Subcutaneous adipose tissue (tissue), 4 donors: ENCODE results near the gene PNMT. TPM values are rescaled to one million over a fixed set of nuclear protein-coding genes. Genes with fewer than 3 reads are reported as not detected.

Experiments
- CTCF ChIP-seq: fragments of 450-650 bp; IDR thresholded peaks from one replicate; pipeline ENCODE4 v1.5.1; 2016; ENCODE audit warnings: low read depth, mild to moderate bottlenecking, control low read depth, antibody characterized with exemption, moderate library complexity
- total RNA-seq, 4 donors: library from RNA; depleted of rRNA; stranded (reverse); fragments of >200 nt; gene quantifications; one replicate each; pipeline ENCODE4 v1.1.0, GENCODE V29; 2016

Gene PNMT
- total RNA-seq, 4 donors from 2014 or later: 2.0 to 7.3 (median 4.2) TPM

- no peak for TF ChIP-seq CTCF
Measured at GRCh38 chr17:39716879-39717536, 48.8 kb downstream of the PNMT start.

- TF ChIP-seq CTCF: no peak
Measured at GRCh38 chr17:39717660-39718059, 49.4 kb downstream of the PNMT start.

DNA sequence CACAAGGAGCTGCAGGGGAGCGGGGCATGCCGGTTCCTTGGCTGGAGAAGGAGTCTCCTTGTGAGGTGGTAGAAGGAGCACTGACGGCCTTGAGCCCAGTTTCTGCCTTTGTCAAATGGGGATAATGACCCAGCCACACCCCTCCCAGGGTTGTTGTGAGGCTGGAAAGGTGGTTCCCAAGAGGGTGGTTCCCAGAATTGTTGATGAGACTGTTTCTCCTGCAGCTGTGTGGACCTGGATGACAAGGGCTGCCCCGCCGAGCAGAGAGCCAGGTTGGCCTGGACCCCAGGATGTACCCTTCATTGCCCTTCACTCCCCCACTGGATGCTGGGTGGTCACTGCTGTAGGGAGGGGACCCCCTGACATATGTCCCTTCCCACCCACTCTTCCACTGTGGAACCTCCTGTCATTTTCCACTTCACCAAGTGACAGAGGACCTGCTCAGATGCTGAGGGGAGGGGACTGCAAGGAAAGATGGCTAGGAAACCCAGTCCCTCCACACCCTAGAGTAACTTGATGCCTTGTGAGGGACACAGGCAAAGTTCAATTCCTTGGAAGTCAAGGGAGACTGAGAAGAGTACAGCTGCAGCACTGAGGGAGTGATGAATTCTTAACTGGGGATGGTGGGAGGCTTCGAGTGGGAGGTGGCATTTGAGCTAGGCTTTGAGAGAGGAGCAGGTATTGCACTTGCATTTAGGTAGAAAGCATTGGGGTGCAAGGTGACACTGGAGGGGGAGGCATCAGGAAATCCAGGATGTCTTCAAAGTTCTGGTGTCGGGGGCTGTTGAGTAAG is 51.5 kb downstream of the PNMT start:
- TF ChIP-seq CTCF: no peak

Other genes with a start within 250 kb of the PNMT start
- 10 to 100 TPM; 18.8 to 35.9 (median 20.7) TPM for gene MED1, start 217.2 kb upstream of the PNMT start, total RNA-seq
- 10 to 100 TPM; 36.0 to 54.1 (median 48.5) TPM for gene CDK12, start 207.0 kb upstream of the PNMT start, total RNA-seq
- not detected for gene NEUROD2, start 60.5 kb upstream of the PNMT start, total RNA-seq
- gene PPP1R1B, start 41.5 kb upstream of the PNMT start, total RNA-seq: 100 to 1,000 TPM in 1 of 4 donors, 10 to 100 TPM in 3; 16.3 to 100 (median 41.4) TPM
- gene STARD3, start 31.3 kb upstream of the PNMT start, total RNA-seq: 10 to 100 TPM; 39.2 to 63.9 (median 43.5) TPM
- 1 to 10 TPM in 1 of 4 donors, under 1 TPM in 2, not detected in 1; 0.33 to 6.8 (median 0.66) TPM for gene TCAP, start 3.1 kb upstream of the PNMT start, total RNA-seq
- gene PGAP3, start 19.6 kb downstream of the PNMT start, total RNA-seq: 10 to 100 TPM in 1 of 4 donors, 1 to 10 TPM in 3; 7.6 to 12.8 (median 8.0) TPM
- gene ERBB2, start 31.6 kb downstream of the PNMT start, total RNA-seq: 10 to 100 TPM in 3 of 4 donors, 1 to 10 TPM in 1; 8.5 to 13.2 (median 12.3) TPM
- gene MIEN1, start 62.1 kb downstream of the PNMT start, total RNA-seq: 10 to 100 TPM; 32.4 to 52.7 (median 46.4) TPM
- under 1 TPM in 1 of 4 donors, not detected in 3; 0.44 TPM for gene GRB7, start 69.5 kb downstream of the PNMT start, total RNA-seq
- gene IKZF3, start 195.9 kb downstream of the PNMT start, total RNA-seq: 1 to 10 TPM in 3 of 4 donors, under 1 TPM in 1; 0.98 to 1.9 (median 1.4) TPM
- not detected for gene ZPBP2, start 199.7 kb downstream of the PNMT start, total RNA-seq